HepG2 (cell line): ENCODE results near the gene HDAC4. TPM values are rescaled to one million over a fixed set of nuclear protein-coding genes. Genes with fewer than 3 reads are reported as not detected.

Experiments used
- ATAC-seq: fragments of 200-7000 bp; cut with Tn5 transposase; 3 replicates; pipeline ENCODE4 v1.9.1; 2020; ENCODE audit warnings: mild to moderate bottlenecking, moderate library complexity
- BruUV-seq: library from RNA; stranded (reverse); fragments of 400-500 nt; replicated peaks from 2 replicates; lab custom pipeline; 2021; lab: Mats Ljungman, UMichigan
- CTCF ChIA-PET: fragments of 300-600 bp; formaldehyde crosslinking; extraction: SDS; loops from one replicate; lab custom pipeline; 2021; ENCODE audit warnings: low total read pairs, inconsistent platforms, low intra/inter-chr PET ratio; lab: Yijun Ruan, JAX
- POLR2A ChIA-PET: fragments of 350-600 bp; sonication (Branson Sonifier 250); formaldehyde crosslinking; loops from one replicate; lab custom pipeline; 2020; ENCODE audit warnings: antibody characterized with exemption, inconsistent platforms; lab: Yijun Ruan, JAX
- DNase-seq: peaks from one replicate; pipeline ENCODE4 v3.0.0-alpha.2; 2015; ENCODE audit warnings: low spot score
- FAIRE-seq: peaks from 3 replicates; lab custom pipeline; 2011; peaks lifted over from hg19 to GRCh38; lab: Jason Lieb, UNC
- H2AFZ ChIP-seq: one replicate; pipeline ENCODE4 v1.6.1; 2011; ENCODE audit warnings: low read length, inconsistent platforms
- H3K27ac ChIP-seq: fragments of 300-600 bp; 3 replicates; pipeline ENCODE4 v1.8.0; 2011; ENCODE audit warnings: mixed run types, mild to moderate bottlenecking, mixed read lengths, low read length, inconsistent platforms; ENCODE audit not compliant: insufficient read depth; ENCODE audit errors: extremely low read length
- H3K27me3 ChIP-seq, 2 experiments: fragments of 200-600 bp in 1 of 2; 2 replicates in 1 of 2; 3 replicates in 1 of 2; pipeline versions ENCODE4 v1.6.0 to v1.8.0; 2011; ENCODE audit warnings: low read length in 2 of 2, mild to moderate bottlenecking in 2 of 2, moderate library complexity in 2 of 2, inconsistent platforms in 1 of 2; ENCODE audit not compliant: insufficient read depth in 2 of 2, control insufficient read depth in 1 of 2
- H3K36me3 ChIP-seq, 2 experiments: fragments of 200-600 bp in 1 of 2; replicated peaks in 1 of 2; 2 replicates in 1 of 2; 3 replicates in 1 of 2; pipeline versions ENCODE4 v1.5.1 to v1.8.0; 2011; ENCODE audit warnings: low read length in 2 of 2, inconsistent platforms in 1 of 2; ENCODE audit not compliant: insufficient read depth in 2 of 2, control insufficient read depth in 1 of 2
- H3K4me1 ChIP-seq: 2 replicates; pipeline ENCODE4 v1.5.1; 2012; ENCODE audit warnings: low read length, inconsistent platforms; ENCODE audit not compliant: insufficient read depth
- H3K4me2 ChIP-seq: 2 replicates; pipeline ENCODE4 v1.6.0; 2011; ENCODE audit warnings: low read depth, low read length, inconsistent platforms
- H3K4me3 ChIP-seq, 3 experiments: fragments of 200-600 bp in 1 of 3; sonication (generic), shearing (Covaris generic) in 1 of 3; replicated peaks in 1 of 3; 2 replicates each; pipeline ENCODE4 v1.5.1; 2011 to 2016; ENCODE audit warnings: low read length in 3 of 3, inconsistent platforms in 2 of 3, low read depth in 2 of 3, mild to moderate bottlenecking in 2 of 3, control low read depth in 1 of 3, mixed read lengths in 1 of 3; ENCODE audit not compliant: insufficient read depth in 1 of 3
- H3K79me2 ChIP-seq: one replicate; pipeline ENCODE4 v1.6.1; 2011; ENCODE audit warnings: low read length, inconsistent platforms; ENCODE audit not compliant: insufficient read depth
- H3K9ac ChIP-seq: 2 replicates; pipeline ENCODE4 v1.6.0; 2011; ENCODE audit warnings: mild to moderate bottlenecking, low read depth, low read length, inconsistent platforms; ENCODE audit not compliant: insufficient read depth
- H3K9me3 ChIP-seq: 2 replicates; pipeline ENCODE4 v1.5.1; 2012; ENCODE audit warnings: mild to moderate bottlenecking, low read length
- H4K20me1 ChIP-seq: 2 replicates; pipeline ENCODE4 v1.6.0; 2011; ENCODE audit warnings: inconsistent platforms, mild to moderate bottlenecking, low read length, moderate library complexity; ENCODE audit not compliant: insufficient read depth
- ATF2 ChIP-seq: sonication (generic); formaldehyde crosslinking; IDR thresholded peaks from 2 replicates; pipeline ENCODE4 v1.4.0; 2020; ENCODE audit warnings: missing genetic modification reagents
- ELF3 ChIP-seq: IDR thresholded peaks from 2 replicates; pipeline ENCODE4 v1.6.1; 2016; ENCODE audit warnings: missing genetic modification reagents, missing compliant biosample characterization
- HNRNPLL ChIP-seq: fragments of 200-400 bp; formaldehyde crosslinking; IDR thresholded peaks from 2 replicates; pipeline ENCODE4 v1.6.1; 2017; ENCODE audit warnings: mild to moderate bottlenecking, low read depth, low read length; ENCODE audit not compliant: poor library complexity, severe bottlenecking
- MIXL1 ChIP-seq: IDR thresholded peaks from 2 replicates; pipeline ENCODE4 v1.6.1; 2016
- POLR2AphosphoS5 ChIP-seq: IDR thresholded peaks from 2 replicates; pipeline ENCODE4 v1.6.1; 2012; ENCODE audit warnings: low read depth, low read length
- RAD51 ChIP-seq: fragments of 450-650 bp; IDR thresholded peaks from 2 replicates; pipeline ENCODE4 v1.6.1; 2016; ENCODE audit warnings: borderline replicate concordance
- REL ChIP-seq: sonication (generic); formaldehyde crosslinking; conservative IDR thresholded peaks from 2 replicates; pipeline ENCODE4 v1.8.0; 2022; ENCODE audit warnings: mild to moderate bottlenecking, missing genetic modification reagents, moderate library complexity
- RORA ChIP-seq: sonication (generic); formaldehyde crosslinking; IDR thresholded peaks from 2 replicates; pipeline ENCODE4 v1.5.0; 2020; ENCODE audit warnings: mild to moderate bottlenecking, missing genetic modification reagents, moderate library complexity
- ZNF660 ChIP-seq: sonication (generic); formaldehyde crosslinking; IDR thresholded peaks from 2 replicates; pipeline ENCODE4 v1.5.1; 2020; ENCODE audit warnings: mild to moderate bottlenecking, low read depth, missing genetic modification reagents, borderline replicate concordance
- ZNF720 ChIP-seq: sonication (generic); formaldehyde crosslinking; IDR thresholded peaks from 2 replicates; pipeline ENCODE4 v1.4.0; 2020; ENCODE audit warnings: missing genetic modification reagents
- ZNF75D ChIP-seq: sonication (generic); formaldehyde crosslinking; IDR thresholded peaks from 2 replicates; pipeline ENCODE4 v1.8.1; 2023; ENCODE audit warnings: missing genetic modification reagents, mild to moderate bottlenecking, borderline replicate concordance
- ZNF768 ChIP-seq: sonication (generic); formaldehyde crosslinking; IDR thresholded peaks from 2 replicates; pipeline ENCODE4 v1.4.0; 2020; ENCODE audit warnings: missing genetic modification reagents
- WGBS: methylation state at CpG from one replicate; pipeline ENCODE4 v1.1.6; 2017; ENCODE audit warnings: low lambda C conversion rate; 5-methylcytosine and 5-hydroxymethylcytosine counted together
- in situ Hi-C: cut with HindIII; loops from 2 replicates; pipeline ENCODE4 v1.10.0; 2017; ENCODE audit warnings: low pct_unique_long_range_greater_than_20kb; ENCODE audit not compliant: extremely low pct_ligation_motif_present
- intact Hi-C: fragments of 100-400 bp; cut with micrococcal nuclease; formaldehyde crosslinking; loops from one replicate; pipeline ENCODE4 v1.10.0; 2022; ENCODE audit not compliant: unreplicated experiment
- polyA plus RNA-seq, 8 experiments: library from polyadenylated mRNA; depleted of rRNA in 3 of 8; stranded (reverse) in 7 of 8; unstranded in 1 of 8; fragments of >200 nt; fragmentation: Illumina TruSeq in 4 of 8; extraction: Trizol in 4 of 8; gene quantifications; 2 replicates each; pipeline versions ENCODE4 v1.2.1 to v1.2.3, GENCODE V29; 2011 to 2016; ENCODE audit warnings: low read depth in 4 of 8, missing spikeins in 1 of 8, mixed read lengths in 1 of 8; ENCODE audit not compliant: insufficient read depth in 1 of 8
- total RNA-seq, 5 experiments: library from RNA; depleted of rRNA; stranded (reverse); fragments of >200 nt; fragmentation: Illumina TruSeq; extraction: Trizol; gene quantifications; 2 replicates each; pipeline ENCODE4 v1.2.3, GENCODE V29; 2016; ENCODE audit warnings: low read depth in 1 of 5
- TF ChIP-seq, protein P1 (sequence below): sonication (generic); formaldehyde crosslinking; IDR thresholded peaks from 2 replicates; pipeline ENCODE4 v1.4.0; 2020; ENCODE audit warnings: mild to moderate bottlenecking, missing genetic modification reagents

The HDAC4 gene
- total and polyA plus RNA-seq, 2 of the 13 experiments (the other 11 are each of a cell fraction or from before 2014, with no cell fraction given): 10.1 to 11.5 TPM

- no peak for FAIRE-seq
- 96% methylated on average over 7 of the region's 7 CpGs for WGBS
- POLR2A ChIA-PET: no interaction called here
Observed at GRCh38 chr2:239215988-239216613, 184.7 kb downstream of the HDAC4 start.

More at GRCh38 chr2:239215988-239216613, 184.7 kb downstream of the HDAC4 start:
- Histone ChIP-seq H3K9me3 (no peaks in the 10 kb centered on the region), H3K27me3 (no peaks in the 10 kb centered on the region), H3K27ac (no peak overlapping the region), H3K79me2 (peaks cover 24% of the 10 kb centered on the region), H3K4me1 (no peaks in the 10 kb centered on the region), H2AFZ (no peak overlapping the region)
- DNase-seq (no peak), ATAC-seq (no peak)
- intact Hi-C loops: no loop called here
- no TSS peak for BruUV-seq
- no peak for TF ChIP-seq ZNF768 (CRISPR knock-in tag)
- TF ChIP-seq REL (CRISPR knock-in tag): no peak
- TF ChIP-seq POLR2AphosphoS5: no peak
- TF ChIP-seq ATF2 (CRISPR knock-in tag): no peak
- no peak for TF ChIP-seq ZNF75D (CRISPR knock-in tag)
- TF ChIP-seq RORA (CRISPR knock-in tag): no peak
- TF ChIP-seq, protein P1, sequence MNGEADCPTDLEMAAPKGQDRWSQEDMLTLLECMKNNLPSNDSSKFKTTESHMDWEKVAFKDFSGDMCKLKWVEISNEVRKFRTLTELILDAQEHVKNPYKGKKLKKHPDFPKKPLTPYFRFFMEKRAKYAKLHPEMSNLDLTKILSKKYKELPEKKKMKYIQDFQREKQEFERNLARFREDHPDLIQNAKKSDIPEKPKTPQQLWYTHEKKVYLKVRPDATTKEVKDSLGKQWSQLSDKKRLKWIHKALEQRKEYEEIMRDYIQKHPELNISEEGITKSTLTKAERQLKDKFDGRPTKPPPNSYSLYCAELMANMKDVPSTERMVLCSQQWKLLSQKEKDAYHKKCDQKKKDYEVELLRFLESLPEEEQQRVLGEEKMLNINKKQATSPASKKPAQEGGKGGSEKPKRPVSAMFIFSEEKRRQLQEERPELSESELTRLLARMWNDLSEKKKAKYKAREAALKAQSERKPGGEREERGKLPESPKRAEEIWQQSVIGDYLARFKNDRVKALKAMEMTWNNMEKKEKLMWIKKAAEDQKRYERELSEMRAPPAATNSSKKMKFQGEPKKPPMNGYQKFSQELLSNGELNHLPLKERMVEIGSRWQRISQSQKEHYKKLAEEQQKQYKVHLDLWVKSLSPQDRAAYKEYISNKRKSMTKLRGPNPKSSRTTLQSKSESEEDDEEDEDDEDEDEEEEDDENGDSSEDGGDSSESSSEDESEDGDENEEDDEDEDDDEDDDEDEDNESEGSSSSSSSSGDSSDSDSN (CRISPR knock-in tag): no peak
- TF ChIP-seq MIXL1 (CRISPR knock-in tag): no peak
- TF ChIP-seq HNRNPLL: no peak
- TF ChIP-seq ZNF660 (CRISPR knock-in tag): no peak
- TF ChIP-seq ELF3 (CRISPR knock-in tag): no peak
- no peak for TF ChIP-seq ZNF720 (CRISPR knock-in tag)
- no peak for TF ChIP-seq RAD51
- TF ChIP-seq, all 625 proteins: peak for 0
- H3K9ac ChIP-seq: no peak overlapping the region
- CTCF ChIA-PET: no interaction called here
- H3K4me2 ChIP-seq: no peak overlapping the region
- H3K4me3 ChIP-seq: no peak overlapping the region
- H4K20me1 ChIP-seq: peaks cover 16% of the 10 kb centered on the region
- H3K36me3 ChIP-seq: no peaks in the 10 kb centered on the region
- in situ Hi-C loops: no loop called here
